GM12878 (cell line): Measurements from ENCODE around the gene CANT1. TPM values are rescaled to one million over a fixed set of nuclear protein-coding genes. Genes with fewer than 3 reads are reported as not detected.

Experiments
- CBX3 ChIP-seq: fragments of 200-600 bp; sonication (generic); IDR thresholded peaks from 2 replicates; pipeline ENCODE4 v1.6.1; 2016; ENCODE audit warnings: low read depth, borderline replicate concordance
- E2F4 ChIP-seq: IDR thresholded peaks from 2 replicates; pipeline ENCODE4 v1.6.1; 2012; ENCODE audit warnings: low read depth, low read length, improper control_type of control experiment
- FOXK2 ChIP-seq: fragments of 450-650 bp; IDR thresholded peaks from 2 replicates; pipeline ENCODE4 v1.6.1; 2017; ENCODE audit warnings: mild to moderate bottlenecking, moderate library complexity
- NFXL1 ChIP-seq: fragments of 450-650 bp; IDR thresholded peaks from 2 replicates; pipeline ENCODE4 v1.6.1; 2017; ENCODE audit warnings: antibody characterized with exemption, mild to moderate bottlenecking, borderline replicate concordance
- POLR2A ChIP-seq: IDR thresholded peaks from 2 replicates; pipeline ENCODE4 v1.6.1; 2011; ENCODE audit warnings: low read depth, mild to moderate bottlenecking, low read length
- ZNF24 ChIP-seq: fragments of 450-650 bp; IDR thresholded peaks from 2 replicates; pipeline ENCODE4 v1.6.1; 2017; ENCODE audit warnings: antibody characterized with exemption, mild to moderate bottlenecking
- polyA plus RNA-seq, 11 experiments: library from polyadenylated mRNA; depleted of rRNA in 4 of 11; unstranded in 6 of 11; stranded (reverse) in 5 of 11; fragments of >200 nt; fragmentation: Nextera tagmentation in 4 of 11; fragmentation: Illumina TruSeq in 1 of 11; extraction: Ambion mirVana in 4 of 11; extraction: Trizol in 1 of 11; gene quantifications; 1 replicate in 1 of 11; 2 replicates in 10 of 11; pipeline versions ENCODE4 v1.2.1 to v1.2.3, GENCODE V29; 2011 to 2016; ENCODE audit warnings: inconsistent platforms in 2 of 11, missing spikeins in 2 of 11, low read depth in 1 of 11
- total RNA-seq, 4 experiments: library from RNA; depleted of rRNA in 3 of 4; stranded (reverse); fragments of >200 nt in 3 of 4; fragmentation: Illumina TruSeq in 1 of 4; extraction: Trizol in 1 of 4; gene quantifications; 2 replicates each; pipeline versions ENCODE4 v1.2.1 to v1.2.3, GENCODE V29; 2013 to 2021
- TF ChIP-seq, protein P1 (sequence below): fragments of 450-650 bp; IDR thresholded peaks from 2 replicates; pipeline ENCODE4 v1.6.1; 2016; ENCODE audit warnings: mild to moderate bottlenecking, moderate library complexity, borderline replicate concordance

The CANT1 gene
- total and polyA plus RNA-seq, 10 of the 15 experiments (the other 5 are each of a cell fraction or from before 2014, with no cell fraction given) = 2.2 to 59.2 (median 20.2) TPM

- TF ChIP-seq, protein P1, sequence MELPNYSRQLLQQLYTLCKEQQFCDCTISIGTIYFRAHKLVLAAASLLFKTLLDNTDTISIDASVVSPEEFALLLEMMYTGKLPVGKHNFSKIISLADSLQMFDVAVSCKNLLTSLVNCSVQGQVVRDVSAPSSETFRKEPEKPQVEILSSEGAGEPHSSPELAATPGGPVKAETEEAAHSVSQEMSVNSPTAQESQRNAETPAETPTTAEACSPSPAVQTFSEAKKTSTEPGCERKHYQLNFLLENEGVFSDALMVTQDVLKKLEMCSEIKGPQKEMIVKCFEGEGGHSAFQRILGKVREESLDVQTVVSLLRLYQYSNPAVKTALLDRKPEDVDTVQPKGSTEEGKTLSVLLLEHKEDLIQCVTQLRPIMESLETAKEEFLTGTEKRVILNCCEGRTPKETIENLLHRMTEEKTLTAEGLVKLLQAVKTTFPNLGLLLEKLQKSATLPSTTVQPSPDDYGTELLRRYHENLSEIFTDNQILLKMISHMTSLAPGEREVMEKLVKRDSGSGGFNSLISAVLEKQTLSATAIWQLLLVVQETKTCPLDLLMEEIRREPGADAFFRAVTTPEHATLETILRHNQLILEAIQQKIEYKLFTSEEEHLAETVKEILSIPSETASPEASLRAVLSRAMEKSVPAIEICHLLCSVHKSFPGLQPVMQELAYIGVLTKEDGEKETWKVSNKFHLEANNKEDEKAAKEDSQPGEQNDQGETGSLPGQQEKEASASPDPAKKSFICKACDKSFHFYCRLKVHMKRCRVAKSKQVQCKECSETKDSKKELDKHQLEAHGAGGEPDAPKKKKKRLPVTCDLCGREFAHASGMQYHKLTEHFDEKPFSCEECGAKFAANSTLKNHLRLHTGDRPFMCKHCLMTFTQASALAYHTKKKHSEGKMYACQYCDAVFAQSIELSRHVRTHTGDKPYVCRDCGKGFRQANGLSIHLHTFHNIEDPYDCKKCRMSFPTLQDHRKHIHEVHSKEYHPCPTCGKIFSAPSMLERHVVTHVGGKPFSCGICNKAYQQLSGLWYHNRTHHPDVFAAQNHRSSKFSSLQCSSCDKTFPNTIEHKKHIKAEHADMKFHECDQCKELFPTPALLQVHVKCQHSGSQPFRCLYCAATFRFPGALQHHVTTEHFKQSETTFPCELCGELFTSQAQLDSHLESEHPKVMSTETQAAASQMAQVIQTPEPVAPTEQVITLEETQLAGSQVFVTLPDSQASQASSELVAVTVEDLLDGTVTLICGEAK = no peak
- TF ChIP-seq FOXK2 (no peak), POLR2A (no peak), ZNF24 (no peak), E2F4 (no peak), CBX3 (no peak), NFXL1 (no peak)
- TF ChIP-seq, all 136 proteins: peak for 0
Observed at GRCh38 chr17:79047923-79048825, 38.6 kb upstream of the CANT1 start (continued).
